HG03045 (cell line): Measurements from ENCODE around the gene TRPV4.

Experiments used
- ATAC-seq: cut with Tn5 transposase; IDR thresholded peaks from one replicate; pipeline ENCODE4 v1.9.1; 2021; ENCODE audit warnings: mild to moderate bottlenecking, moderate library complexity; ENCODE audit not compliant: unreplicated experiment

The TRPV4 gene

DNA sequence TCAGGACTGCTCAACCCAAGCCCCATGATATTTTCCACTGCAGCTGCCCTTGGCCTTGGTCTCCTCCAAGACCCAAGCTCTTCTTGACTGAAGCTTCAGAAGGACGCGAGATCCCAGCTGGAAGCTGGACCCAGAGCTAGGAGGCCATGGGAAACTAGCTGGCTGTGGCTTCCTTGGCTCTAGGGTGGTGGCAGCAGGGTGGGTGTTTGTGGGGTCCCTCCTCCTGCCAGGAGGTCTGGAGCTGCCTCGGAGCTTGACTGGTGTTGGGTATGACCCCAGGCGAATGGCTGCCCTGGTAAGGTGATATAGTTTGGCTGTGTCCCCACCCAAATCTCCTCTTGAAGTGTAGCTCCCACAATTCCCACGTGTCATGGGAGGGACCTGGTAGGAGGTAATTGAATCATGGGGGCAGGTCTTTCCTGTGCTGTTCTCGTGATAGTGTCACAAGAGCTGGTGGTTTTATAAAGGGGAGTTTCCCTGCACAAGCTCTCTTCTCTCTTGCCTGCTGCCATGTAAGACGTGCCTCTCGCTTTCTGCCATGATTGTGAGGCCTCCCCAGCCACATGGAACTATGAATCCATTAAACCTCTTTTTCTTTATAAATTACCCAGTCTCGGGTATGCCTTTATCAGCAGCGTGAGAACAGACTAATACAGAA, 51.4 kb downstream of the TRPV4 start:
- no peak for ATAC-seq

DNA sequence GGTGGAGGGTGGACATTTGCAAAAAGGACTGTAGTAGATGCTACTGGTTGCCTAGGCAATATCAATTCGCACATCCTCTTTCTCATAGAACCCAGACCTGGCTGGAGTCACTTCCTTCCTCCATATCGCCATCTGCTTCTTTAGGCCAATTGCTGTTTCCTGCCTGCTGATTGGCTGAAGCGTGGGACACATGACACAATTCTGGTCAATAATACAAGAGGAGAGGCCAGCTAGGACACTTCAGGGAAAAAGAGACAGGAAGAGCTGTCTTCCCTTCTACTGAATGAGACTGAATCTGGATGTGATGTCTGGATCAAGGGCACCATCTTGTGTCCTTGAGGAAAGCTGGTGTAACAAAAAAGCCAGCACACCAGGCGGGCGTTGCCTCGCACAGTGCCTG, 53.8 kb downstream of the TRPV4 start:
- no peak for ATAC-seq

DNA sequence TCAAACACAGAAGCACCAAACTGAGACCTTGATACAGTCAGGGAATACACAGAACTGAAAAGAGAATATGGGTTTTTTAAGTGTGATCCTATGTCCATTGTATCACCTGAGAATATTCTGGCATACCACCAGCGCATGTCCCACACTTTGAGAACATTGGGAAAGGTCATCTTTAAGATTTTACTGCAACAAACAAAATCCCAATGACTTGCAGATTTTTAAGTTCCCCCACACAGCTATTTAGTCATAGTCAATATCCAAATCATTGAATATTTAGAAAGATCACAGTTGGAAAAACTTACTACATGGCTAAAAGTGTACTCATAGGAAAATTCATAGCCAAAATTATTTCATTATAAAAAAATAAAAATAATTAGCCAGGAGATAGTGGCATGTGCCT, 54.5 kb downstream of the TRPV4 start:
- ATAC-seq = no peak

DNA sequence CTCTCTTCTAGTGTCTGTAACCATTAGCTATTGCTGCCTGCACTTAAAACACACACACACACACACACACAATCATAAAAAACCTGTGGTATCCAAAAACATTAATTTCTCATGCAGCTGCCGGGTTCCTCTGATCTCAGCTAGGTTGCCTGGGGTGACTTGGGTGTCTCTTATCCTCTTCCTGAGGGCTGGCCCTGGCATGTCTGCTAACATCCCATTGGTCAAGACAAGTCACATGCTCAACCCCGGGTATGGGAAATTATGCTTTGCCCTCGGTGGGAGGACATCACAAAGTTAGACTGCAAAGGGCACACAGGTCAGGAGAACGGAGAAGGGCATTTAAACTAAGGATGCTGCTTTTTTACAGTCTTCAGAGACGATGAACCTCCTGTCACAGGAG, 55.7 kb downstream of the TRPV4 start:
- no peak for ATAC-seq

DNA sequence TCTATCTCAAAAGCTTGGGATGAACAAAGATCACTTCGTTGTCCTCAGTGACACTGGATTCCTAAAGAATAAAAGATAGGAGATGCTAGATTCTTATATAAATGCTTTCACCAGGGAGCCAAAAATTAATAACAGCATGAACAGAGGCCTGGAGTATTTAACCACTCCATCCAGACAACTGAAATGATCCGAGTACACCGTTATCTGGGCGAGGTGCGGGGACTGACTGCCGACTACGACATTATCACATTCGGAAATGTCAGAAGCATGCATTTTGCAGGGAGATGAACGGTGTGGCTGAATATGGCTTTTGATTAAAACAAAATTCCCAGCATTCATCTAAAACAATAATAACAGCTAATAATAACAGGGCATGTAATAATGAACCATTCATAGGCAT, 56.6 kb downstream of the TRPV4 start:
- no peak for ATAC-seq

DNA sequence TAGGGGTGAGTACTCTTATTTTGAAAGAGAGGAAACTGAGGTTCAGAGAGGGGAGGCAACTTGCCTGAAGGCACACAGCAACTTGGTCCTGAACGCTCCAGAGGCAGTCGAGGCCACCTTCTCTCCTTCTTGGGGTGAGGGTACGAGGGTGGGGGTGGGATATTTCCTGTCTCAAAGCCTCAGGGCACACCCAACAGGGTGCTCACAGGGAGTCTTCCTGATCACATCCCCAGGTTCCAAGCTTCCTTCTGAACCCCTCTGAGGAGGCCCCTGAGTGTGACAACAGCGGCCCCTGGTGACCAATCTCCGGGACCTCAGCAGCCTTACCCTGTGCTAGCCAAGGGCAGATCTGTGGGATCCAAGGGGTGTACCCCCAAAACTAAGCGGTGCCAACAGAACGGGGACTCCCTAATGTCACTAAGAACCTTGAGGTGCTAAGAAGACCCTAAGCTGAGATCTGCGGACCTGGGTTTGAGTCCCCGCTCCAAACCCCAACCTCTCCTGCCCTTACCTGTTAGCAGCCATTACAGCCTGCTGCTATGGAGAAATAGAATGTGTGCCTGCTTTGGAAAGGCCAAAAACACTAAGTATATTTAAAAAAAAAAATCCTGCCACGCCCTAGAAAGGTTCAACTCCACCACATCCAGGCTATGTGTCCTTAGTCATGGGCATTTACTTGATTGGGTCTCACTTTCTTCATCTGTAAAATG, 57.9 kb downstream of the TRPV4 start:
- ATAC-seq = no peak

DNA sequence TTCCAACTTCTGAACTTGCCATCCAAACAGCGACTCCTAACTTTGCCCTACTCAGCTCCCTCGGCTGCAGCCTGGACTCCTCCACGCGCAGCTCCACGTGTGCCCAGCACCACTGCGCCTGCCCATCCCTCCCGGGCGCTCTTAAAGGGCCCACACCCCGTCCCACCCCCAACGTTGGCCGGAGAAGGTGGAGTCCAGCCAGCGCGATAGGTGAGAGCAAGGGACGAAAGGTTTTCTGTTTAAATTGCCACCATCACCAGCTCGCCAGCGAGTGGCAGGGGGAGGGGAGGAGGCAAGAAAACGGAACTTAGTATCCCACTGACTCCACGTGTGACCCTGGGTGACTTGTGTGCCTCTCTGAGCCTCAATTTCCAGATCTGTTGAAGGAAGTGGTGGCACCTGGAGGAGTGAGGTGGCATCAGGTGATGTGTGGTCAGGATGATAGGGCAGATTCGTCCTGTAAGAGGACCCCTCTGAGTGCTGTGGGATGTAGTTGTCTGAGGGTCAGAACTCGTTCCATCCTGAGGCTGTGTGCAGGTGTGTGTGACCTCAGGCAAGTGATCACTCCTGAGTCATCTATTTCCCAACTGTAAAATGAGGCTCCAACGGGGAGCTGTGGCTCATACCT, 59.7 kb downstream of the TRPV4 start:
- no peak for ATAC-seq

DNA sequence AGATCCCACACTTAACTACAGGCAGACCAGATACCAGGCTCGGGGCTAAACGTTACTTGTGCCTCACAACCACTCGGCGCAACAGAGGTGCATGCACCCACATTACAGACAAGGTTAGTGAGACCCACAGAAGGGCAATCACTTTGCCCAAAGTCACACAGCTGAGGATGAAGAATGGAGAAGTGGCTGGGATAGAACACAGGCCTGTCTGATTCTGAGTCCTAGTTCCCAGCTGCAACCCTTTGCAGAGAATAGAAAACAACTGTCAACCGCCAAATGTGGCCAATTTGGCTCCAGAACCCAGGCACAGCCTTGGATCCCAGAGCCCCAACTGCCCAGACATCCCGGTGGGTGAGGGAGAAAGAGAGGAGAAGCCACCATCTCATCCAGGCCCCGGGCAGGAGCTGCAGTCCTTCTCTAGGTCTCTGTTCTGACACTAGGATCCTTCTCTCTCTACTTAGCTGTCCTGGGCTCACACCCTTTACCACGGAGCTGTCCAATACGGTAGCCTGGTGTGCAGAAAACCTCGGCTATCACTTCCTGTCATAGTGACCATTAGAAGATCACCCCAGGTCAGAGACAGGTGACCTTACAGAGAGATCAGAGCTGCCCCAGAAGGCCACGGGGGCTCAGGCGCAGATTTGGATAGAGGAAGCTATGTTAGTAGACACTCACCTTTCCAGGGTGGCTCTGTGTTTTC, 60.4 kb downstream of the TRPV4 start:
- no peak for ATAC-seq

DNA sequence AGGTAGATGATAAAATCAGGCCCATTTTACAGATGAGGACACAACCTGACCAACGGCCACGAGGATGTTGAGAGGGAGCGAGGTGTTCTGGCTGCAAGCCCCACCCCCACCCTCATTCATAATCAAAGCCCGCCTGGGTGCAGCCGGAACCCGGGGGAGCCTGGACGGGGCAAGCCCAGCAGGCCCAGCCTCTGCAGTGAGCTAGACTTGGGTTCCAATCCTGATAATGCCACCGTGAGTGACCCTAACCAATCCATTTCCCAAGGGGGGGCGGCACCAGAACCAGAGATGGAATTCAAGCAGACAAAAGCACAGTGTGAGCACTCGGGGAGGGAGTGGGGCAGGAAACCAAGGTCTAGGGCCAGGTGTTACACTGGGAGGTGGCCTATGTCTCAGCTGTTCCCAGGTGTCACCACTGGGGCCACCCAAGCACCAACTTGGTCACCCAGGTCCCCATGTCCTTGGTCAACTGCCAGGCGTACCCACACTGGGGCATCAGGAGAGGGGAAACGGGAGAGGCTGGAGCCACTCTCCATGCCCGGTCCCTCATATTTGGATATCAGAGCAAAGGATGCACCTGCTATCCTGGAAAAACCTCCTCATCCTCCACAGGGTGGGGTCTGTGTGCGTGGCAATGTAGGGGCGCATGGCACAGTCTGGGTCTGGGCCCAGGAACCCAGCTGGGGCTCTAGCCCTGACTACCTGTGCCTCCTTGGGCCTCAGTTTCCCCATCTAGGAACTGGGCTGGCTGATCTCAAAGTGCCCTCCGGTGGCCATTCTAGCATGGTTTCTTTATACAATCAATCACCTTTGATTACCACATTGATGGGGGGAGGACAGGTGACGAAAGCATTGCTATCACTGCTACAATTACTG, 61.2 kb downstream of the TRPV4 start:
- no peak for ATAC-seq

DNA sequence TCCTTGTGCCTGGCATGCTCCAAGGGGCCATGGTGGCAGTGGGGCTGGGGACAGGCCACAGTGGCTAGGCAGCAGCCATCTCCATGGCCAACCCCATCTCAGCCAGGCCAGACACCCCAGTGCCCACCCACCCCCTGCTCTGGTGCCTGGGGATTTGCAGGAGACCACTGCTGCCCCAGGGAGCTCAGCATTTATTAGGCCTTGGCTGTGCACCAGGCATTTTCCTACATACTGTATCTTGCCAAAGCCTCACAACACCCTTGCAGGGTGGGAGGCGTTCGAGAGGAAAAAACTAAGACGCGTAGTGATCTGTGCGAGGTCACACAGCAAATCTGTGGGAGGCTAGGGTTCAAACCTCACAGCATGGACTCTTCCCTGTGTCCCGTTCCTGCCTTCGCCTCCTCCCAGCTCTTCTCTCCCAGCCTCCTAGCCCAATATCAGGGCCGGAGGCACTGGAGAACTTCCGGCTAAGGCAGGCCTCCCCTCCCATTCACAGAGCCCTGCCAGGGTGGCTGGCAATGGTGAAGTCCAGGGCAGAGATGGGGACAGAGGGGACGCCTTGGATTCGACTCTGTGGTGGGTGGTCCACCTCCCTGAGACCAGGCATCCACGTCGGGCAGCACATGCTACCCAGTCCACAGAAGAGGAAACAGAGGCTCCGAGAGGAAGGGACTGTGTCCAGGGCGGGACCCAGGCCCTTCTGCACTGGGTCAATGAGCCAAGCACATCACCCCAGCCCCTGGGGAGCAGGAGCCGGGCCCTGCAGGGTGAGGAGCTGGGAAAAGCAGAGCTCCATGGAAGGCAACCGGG, 62.1 kb downstream of the TRPV4 start:
- ATAC-seq = no peak

DNA sequence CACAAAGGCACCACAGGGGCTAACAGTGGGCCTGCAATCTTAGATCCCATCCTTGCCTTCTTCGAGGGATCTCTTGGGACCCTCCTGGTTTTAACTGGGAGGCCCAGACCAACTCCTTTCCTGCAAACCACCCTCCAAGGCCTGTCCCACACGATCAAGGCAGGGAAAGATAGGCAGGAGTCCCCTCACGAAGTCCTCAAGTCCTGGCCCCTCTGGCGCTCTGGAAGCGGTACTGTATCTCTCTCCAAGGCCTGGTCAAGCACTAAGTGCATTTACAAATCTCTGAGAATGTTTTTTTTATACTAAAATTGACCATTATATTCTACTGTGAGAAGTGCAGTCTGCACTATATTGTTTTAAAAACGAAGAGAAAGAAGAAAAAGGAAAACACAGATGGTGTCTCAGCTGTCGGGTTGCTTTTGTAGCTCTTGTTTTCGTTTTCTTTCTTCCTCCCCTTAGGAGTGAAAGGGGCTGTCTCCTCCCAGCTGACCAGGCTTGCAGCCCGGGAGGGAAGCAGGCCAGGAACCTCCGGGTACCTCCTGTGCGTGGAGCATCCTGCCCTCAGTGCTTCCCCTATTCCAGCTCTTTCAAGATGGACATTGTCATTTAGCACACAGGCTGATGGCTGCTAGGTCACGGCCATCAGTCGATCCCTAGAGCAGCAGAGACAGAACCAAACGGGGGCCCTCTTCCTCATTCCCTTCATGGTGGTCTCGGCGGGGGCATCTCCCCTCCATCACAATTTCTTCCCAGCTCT, 62.9 kb downstream of the TRPV4 start:
- ATAC-seq = no peak

DNA sequence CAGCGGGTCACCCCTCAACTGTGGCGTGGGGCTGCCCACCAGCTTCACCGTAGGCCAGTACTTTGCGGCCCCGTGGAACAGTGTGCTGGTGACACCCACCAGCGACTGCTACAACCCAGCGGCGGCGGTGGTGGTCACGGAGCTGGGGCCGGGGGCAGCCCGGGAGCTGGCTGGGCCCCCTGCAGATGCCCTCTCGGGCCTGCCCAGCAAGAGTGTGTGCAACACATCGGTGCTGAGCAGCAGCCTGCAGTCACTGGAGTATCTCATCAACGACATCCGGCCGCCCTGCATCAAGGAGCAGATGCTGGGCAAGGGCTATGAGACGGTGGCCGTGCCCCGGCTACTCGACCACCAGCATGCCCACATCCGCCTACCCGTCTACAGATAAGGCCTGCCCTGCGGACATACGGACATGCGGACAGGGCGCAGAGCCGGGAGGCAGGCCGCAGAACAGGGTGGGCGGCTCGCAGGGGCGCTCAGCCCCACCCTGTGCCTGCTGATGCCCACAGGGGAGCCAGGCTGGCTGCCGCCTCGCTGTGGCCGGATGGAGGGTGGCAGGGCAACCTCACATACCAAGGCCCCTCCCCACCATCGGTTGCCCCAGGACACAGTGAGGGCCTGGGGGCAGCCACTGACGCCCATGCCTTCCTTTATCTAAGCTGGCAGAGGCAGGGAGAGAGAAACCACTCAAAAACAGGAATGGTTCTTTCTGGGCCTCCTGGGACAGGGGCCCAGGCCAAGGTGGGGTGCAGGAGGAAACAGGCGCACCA, 64.1 kb downstream of the TRPV4 start:
- no peak for ATAC-seq

DNA sequence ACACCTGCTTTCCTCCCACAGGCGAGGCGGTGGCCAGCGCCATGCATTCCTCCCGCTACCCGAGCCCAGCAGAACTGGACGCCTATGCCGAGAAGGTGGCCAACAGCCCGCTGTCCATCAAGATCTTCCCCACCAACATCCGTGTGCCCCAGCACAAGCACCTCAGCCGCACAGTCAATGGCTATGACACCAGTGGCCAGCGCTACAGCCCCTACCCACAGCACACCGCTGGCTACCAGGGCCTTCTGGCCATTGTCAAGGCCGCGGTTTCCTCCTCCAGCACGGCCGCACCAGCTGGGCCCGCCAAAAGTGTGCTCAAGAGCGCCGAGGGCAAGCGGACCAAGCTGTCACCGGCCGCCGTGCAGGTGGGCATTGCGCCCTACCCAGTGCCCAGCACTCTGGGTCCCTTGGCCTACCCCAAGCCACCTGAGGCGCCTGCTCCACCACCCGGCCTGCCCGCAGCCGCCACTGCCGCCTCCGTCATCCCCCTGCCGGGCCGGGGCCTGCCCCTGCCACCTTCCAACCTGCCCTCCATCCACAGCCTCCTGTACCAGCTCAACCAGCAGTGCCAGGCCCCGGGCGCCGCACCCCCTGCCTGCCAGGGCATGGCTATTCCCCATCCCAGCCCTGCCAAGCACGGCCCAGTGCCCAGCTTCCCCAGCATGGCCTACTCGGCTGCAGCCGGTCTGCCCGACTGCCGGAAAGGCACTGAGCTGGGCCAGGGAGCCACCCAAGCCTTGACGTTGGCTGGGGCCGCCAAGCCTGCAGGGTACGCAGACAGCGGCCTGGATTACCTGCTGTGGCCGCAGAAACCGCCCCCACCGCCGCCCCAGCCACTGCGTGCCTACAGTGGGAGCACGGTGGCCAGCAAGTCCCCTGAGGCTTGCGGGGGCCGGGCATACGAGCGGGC, 65.0 kb downstream of the TRPV4 start:
- no peak for ATAC-seq

DNA sequence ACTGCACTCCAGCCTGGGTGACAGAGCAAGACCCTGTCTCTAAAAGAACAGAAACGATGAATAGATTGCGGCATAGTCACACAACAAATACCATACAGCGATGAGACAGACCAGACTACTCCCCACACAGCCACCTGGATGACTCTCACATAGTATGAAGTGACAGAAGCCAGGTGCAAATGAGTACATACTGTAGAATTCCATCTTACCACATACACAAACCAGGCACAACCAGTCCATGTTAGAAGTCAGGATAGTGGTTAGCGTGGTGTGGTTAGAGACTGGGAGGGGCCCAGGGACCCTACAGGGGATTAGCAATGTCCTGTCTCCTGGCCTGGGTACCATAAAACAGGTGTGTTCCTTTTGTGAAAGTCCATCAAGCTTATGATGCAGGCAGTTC, 65.7 kb downstream of the TRPV4 start:
- ATAC-seq = no peak

DNA sequence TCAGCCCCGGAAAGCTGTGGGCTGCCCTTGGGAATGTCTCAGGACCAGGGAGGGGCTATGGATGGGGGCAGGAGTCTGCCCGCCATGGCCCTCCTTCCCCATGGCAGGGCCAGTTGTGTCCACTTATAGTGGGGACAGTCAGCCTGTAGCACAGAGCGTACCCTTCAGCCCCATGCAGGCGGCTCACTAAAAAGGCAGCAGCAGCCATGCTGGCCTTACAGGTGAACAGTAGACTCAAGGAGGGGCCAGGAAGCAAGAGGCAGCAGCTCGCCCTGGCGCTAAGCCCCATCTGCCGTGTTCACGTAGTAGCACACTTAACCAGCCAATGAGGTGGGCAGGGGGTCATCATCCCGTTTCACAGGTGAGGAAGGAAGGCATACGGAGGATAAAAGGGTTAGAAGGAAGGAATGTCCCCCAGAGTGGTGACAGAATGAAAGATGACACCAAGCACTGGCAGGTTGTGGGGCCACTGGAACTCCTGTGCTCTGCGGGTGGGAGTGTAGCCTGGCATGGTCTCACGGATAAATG, 66.9 kb downstream of the TRPV4 start:
- no peak for ATAC-seq

DNA sequence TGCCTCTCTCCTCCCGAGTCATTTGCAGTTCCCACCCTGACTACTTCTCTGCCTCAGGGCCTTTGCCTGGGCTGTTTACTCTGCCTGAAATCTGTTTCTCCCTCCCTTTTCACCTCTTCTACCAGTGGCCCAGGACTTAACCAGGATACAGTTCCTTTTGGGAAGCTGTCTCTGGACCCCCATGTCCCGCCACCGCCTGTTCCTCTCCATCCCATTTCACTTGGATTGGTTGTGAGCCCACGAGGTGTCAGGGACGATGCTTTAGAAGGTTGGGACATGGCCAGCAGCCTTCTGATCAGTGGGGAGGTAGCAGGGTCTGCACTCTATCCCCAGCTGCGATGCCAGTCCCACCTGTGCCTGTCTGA, 67.8 kb downstream of the TRPV4 start:
- no peak for ATAC-seq

DNA sequence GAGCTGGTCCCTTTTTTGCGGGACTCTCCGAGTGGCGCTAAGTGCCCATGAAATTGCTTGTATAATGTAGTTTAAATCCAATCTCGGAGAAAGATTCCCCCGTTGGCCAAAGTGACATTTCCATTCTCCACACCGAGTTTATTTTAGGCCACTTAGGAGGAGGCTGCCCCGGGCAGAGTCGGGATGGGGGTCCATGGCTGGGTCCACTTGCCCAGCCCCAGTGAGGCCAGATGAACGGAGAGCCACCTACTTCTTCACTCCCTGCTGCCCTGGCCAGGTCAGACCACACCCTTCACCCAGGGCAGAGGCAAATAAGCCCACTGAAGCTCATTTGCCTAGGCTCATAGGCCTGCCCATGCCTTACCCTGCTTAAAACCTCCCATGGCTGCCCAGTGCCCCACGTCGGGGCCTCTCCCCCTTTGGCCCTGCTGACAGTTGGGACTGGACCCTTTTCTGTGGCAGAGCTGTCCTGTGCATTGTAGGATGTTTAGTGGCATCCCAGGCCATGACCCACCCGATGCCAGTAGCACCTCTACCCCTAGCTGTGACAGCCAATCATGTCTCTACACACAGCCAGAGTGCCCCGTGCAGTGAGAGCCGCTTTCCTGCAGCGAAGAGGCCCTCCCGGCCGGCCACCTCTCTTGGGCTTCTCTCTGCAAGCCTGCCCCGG, 68.3 kb downstream of the TRPV4 start:
- no peak for ATAC-seq
